SHP77 (cell line): ENCODE data around the gene FAM50A.
A peak's percentile ranks its signal among the peaks of the same experiment; 100 is the strongest.
"Not testable (repeated sequence)": the region's sequence is repeated elsewhere in the genome, so short reads cannot be mapped to it uniquely, and the experiment has no call there.

Source experiments
- DNase-seq, 2 experiments: peaks; one replicate each; lab custom pipeline; 2025; lab: John Stamatoyannopoulos, UW

The FAM50A gene, protein sequence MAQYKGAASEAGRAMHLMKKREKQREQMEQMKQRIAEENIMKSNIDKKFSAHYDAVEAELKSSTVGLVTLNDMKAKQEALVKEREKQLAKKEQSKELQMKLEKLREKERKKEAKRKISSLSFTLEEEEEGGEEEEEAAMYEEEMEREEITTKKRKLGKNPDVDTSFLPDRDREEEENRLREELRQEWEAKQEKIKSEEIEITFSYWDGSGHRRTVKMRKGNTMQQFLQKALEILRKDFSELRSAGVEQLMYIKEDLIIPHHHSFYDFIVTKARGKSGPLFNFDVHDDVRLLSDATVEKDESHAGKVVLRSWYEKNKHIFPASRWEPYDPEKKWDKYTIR

GRCh38 chrX:154443992-154444754 lies at the start of gene FAM50A:
Gene FAM50A, plus strand, starts transcription at chrX:154444141. Its CDS starts 95 bp downstream, at chrX:154444236.
- DNase-seq, result peak in 1 of 2 experiments; percentile 50

DNA sequence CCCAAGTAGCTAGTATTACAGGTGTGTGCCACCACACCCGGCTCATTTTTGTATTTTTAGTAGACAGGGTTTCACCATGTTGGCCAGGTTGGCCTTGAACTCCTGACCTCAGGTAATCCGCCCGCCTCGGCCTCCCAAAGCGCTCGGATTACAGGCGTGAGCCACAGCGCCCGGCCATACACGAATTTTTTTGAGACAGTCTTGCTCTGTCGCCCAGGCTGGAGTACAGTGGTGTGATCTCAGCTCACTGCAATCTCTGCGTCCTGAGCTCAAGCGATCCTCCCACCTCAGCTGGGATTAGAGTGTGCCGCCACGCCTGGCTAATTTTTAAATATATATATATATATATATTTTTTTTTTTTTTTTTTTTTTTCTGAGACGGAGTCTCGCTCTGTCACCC lies 47.6 kb upstream of the FAM50A start:
- DNase-seq, result not testable (repeated sequence)

- DNase-seq, result peak; percentile 46 to 64
Measured at GRCh38 chrX:154396973-154397887, 46.7 kb upstream of the FAM50A start.

GRCh38 chrX:154397888-154398667 lies 45.9 kb upstream of the FAM50A start, which contains the start of gene RPL10:
Gene RPL10, plus strand, starts transcription at chrX:154398377. Its CDS starts 143 bp downstream, at chrX:154398520.
- DNase-seq, result peak; percentile 84 to 89

- DNase-seq, result peak in 1 of 2 experiments; percentile 32
Measured at GRCh38 chrX:154398668-154399526, 45.0 kb upstream of the FAM50A start.

GRCh38 chrX:154399527-154400368 lies 44.2 kb upstream of the FAM50A start:
- no peak for DNase-seq

- not testable (repeated sequence) for DNase-seq
Measured at GRCh38 chrX:154400369-154400817, 43.5 kb upstream of the FAM50A start.

DNA sequence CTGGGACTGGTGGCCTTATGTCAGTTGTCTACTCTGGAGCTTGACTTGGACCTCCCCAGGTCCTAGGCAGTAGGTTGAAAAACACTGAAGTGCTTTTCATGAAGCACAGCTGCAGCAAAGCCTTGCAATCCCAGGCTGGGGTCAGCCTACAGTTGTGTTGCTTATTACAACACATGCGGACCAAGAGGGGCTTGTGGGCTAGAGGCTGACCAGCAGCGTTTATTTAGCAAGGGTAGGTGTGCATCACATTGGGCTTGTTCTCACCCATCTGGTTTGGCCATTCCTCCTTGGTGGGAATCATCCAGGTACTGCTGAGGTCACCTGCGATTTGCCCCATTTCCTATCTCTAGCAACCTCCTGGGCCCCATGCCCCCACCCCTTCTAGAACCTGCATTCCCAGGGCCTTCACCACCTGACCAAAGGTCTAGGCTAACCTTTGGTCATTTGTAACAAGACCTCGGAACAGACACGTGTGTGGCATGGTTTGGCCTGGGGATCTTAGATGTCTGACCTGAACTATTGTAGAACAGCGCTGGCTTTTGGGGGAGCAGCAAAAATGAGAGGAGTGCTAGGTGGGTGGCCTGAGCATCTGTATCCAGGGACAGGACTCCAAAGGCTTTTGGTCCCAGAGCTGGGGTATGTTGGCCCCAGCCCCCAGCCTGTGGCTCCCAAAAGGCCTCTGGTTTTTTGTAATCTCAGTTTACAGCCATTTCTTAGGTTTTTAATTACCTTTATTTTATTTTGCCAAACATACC lies 42.7 kb upstream of the FAM50A start:
- no peak for DNase-seq

DNA sequence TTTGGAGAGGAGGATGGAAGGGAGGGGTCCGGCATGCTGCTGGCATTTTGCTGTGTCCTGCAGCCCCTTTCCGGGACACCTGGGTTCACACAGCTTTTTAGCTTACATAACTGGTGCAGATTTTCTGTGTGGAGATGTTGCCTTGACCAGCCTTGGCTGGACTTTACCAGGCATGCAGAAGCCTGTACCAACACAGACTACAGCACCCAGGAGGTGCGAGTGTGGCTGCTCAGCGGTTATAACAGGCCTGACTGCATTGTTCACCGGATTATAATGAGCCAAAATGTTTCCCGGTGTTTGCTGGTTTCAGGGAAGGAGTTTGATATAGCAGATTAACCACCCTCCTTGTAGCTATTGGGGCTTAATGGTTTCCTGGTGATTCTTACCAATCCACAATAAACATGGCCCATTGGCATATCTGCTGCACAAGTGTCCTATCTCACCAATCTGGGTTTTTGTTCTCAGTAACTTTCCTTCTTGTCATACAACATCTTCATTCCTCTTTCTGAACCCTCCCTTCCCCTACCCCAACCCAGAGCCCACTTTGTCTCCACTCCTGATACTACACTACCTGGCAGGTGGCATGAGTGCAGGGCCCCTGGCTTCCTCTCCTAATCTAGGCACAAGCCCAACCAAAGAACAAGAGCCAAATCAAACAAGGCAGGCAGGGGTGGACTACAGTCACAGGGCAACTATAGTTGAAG lies 41.9 kb upstream of the FAM50A start:
- no peak for DNase-seq

DNA sequence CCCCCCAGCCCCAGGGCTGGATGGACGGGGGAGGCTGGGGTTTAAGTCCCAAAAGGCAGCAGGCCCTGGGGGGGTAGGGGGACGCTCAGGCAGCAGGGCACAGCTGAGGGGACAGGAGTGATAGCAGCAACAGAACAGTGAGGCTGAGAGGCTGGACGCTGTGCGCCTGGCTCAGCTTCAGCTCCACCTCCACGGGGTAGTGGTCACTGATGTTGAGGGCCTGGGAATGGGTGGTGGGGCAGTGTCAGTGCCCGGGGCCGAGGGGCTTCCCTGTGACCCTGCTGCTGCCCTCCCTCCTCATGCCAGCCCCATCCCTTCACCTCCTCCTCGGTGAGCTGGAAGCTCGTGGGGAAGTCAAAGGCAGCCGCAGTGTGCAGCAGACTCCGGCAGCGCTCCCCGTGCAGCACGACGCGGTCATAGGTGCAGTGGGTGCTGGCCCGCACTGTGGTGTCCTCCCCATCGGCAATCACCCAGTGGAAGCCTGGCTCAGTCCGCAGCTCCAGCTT lies 41.3 kb upstream of the FAM50A start:
- DNase-seq, result no peak

GRCh38 chrX:154403192-154403591 lies 40.7 kb upstream of the FAM50A start:
- DNase-seq, result no peak

GRCh38 chrX:154403858-154404257 lies 40.1 kb upstream of the FAM50A start:
- no peak for DNase-seq

GRCh38 chrX:154404625-154405192 lies 39.2 kb upstream of the FAM50A start:
- no peak for DNase-seq

DNA sequence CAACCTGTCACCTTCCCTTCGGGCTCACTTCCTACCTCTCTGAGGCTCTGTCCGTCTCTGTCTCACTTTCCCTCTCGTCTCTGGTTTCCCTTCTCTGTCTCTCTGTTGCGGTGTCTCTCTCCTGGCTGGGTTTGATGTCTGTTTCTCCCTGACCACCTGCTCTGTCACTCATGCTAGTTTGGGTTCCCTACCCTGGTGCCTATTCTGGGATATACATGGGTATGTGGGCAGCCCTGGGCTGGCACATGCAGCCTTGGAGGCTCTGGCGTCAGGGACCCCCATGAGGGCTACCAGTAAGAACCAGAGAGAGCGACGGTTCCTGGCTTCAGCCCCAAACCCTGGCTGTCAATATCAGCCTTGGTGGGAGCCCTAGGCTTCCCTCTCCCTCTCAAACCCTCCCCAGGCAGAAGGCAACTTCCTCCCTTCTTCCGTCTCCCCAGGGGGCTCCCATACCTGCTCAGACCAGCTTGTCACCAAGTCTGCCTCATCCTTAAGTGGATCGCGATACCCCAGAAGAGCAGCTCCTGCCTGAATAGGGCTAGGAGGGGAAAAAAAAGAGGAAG lies 35.2 kb upstream of the FAM50A start:
- DNase-seq, result no peak

DNA sequence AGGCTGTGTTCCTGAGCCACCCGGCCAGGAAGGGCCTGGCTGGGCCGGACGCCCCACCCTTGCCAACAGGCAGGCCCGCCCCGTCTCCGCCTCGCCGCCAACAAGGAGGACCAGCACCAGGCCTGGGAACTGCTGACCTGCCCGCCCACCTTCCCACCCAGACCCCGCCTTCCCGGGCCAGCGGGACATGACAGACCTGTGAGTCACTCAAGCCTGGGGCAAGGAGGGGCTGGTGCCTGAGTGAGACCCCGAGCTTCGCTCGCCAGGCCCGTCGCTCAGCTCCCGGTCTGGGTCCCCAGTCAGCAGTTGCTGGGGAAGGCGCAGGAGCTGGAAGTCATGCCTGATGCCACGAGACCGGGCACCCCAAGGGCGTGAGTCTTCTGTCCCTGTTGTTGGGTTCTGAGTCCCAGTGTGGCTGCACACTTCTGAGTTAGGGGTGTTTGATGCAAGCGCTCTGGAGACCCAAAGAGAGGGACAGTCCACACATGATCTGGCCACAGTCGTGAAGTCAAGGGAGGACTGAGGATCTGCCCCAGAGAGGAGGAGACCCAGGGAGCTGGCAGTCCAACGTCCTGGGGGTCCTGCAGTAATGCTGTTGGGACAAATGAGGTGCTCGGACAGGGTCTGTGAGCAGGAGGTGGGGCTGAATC lies 34.6 kb upstream of the FAM50A start, which contains the start of gene DNASE1L1:
Gene DNASE1L1 (minus strand): TSS at position 33 of the 650 bp plus-strand sequence. CDS start 3,686 bp downstream, outside the sequence.
- DNase-seq, result no peak

DNA sequence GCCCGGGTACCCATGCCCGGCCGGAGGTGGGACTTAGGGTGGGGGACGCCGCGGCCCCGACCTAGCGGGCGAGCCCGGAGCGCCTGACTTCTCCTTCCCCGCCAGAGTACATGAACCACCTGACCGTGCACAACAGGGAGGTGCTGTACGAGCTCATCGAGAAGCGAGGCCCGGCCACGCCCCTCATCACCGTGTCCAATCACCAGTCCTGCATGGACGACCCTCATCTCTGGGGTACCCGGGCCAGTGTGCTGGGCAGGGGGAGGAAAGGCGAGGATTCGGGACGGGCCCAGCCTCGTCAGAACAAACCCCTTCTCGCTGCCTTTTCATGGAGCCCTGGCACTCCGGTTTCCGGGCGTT lies 32.0 kb upstream of the FAM50A start:
- peak; percentile 28 to 49 for DNase-seq
